GF-D8 (cell line): ENCODE measurements around the gene ANO1.

Experiments
- DNase-seq: peaks from one replicate; lab custom pipeline; 2025; lab: John Stamatoyannopoulos, UW

The ANO1 gene

DNA sequence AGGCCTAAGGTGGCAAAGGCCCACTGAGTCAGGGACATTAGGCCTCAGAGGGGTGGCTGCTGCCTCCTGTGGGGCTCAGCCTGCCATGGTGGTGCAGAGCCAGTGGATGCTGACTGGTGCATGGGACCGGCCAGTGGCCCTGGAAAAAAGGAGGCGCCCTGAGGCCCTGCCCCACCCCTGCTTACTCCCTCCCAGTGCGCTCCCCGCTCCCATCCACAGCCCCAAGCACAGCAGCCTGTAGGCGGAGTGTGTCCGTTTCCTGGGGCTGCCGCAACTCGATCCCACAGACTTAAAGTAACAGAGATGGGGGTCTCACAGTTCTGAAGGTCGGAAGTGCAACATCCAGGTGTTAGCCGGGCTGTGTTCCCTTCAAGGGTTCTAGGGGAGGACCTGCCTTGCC lies 86.6 kb downstream of the ANO1 start:
- DNase-seq = no peak

DNA sequence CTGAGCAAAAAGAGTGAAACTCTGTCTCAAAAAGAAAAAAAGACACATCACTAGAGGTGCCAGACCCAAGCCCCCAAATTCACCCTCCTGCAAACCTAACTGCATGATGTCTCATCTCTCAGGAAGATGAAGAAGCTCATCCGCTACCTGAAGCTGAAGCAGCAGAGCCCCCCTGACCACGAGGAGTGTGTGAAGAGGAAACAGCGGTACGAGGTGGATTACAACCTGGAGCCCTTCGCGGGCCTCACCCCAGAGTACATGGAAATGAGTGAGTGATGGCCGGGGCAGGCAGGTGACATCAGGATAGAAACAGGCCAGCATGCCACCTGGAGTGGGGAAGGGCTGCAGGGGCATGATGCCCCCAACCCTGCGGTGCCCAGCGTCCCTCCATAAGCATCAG lies 89.0 kb downstream of the ANO1 start:
- DNase-seq = no peak

DNA sequence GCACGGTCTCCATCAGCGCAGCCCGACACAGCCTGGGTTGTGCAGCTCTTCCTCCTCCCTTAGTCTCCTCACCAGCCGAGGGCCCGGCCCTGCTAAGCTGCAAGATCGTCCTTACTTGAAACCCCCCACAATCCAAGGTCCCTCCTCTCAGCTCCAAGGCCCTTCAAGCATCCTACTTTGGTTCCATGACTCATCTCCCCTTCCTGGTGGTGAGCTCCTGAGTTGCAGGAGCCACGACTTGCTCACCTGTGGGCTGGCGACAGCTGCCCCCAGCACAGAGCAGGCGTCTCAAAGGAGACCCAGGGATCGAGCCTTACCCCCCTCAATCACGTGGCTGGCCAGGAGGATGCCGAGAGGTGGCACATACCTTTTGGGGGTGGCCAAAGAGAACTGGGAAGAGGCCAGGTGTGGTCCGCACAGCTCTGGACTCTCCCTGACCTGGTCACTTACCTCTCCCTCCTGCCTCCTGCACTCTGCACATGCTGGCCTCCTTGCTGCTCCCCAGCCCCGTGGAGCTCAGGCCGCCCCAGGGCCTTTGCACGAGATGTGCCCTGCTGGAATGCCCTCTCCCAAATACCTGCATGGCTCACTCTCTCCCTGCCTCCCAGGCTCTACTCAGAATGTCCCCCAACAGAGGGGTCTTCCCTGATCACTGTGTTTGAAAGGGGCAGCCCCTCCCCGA lies 89.7 kb downstream of the ANO1 start:
- DNase-seq = no peak

DNA sequence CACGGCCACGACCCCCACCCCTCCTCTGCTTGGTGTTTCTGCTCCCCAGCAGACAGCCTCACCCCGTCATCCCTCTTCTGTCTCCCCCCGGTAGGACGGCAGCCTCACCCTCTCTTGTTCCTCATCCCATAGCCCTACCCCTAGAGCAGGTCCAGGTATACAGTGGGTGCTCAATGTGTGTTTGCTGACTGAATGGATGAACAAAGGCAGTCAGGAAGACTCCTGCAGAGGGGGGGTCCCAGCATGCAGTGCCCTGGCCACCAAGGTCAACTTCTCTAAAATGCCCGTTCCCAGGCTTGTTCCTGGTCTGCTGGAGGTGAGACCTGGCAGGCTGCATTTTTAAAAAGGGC lies 90.3 kb downstream of the ANO1 start:
- DNase-seq = no peak

DNA sequence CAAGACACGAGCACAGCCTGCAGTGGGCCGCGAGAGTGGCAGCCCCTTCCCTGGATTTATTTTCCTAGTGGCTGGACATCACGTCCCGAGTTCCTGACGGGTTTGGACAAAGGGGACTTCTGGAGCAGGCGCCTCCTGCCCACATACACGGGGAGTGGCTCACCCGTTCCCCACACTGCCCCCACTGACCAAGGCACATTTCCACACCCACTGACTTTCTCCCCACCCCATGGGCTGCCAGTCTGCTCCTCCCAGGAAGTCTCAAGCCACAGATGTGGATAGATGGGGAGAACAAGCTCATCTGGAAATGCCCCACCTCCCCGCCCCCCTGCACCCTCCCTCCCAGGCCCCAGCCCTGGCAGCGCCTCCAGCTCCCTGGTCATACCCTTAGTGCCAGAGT lies 91.0 kb downstream of the ANO1 start:
- DNase-seq = no peak

DNA sequence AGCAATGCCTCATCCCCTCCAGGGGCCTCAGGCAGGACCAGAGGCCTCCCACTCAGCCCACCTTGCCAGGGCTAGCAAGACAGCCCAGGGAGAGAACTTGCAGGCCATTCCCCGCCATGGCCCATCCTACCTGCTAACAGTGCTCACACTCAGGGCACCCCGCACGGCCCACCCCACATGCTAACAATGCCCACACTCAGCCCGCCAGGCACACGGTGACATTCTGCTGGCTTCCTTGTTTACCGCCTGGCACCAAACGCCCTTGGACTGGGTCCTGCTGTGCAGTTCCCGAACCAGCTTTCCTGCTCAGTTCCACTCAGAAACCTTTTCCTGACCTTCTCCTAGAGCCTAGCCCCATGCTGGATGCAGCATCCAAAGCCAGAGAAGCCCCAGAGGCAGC lies 91.5 kb downstream of the ANO1 start:
- no peak for DNase-seq

DNA sequence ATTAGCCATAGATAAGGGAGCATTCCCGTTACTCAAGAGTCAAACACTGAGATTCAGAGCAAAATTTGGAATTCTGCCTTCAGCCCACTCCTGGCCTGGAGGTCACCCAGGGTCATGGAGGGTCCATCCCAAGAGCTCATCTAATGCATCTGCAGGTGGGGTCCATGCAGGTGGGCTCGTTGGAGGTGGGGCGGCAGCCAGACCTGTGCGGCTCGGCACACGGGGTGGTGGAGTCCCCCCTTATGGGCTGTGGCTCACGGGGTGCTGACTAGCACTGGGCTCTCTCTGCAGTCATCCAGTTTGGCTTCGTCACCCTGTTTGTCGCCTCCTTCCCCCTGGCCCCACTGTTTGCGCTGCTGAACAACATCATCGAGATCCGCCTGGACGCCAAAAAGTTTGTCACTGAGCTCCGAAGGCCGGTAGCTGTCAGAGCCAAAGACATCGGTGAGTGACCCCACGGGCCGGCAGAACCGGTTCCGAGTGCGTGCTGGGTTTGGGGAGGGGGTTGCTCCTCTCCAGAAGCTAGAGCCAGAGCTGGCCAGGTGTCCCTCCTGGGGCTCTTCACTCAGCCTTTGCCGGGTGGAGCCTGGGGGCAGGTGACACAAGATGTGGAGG lies 92.6 kb downstream of the ANO1 start:
- no peak for DNase-seq

DNA sequence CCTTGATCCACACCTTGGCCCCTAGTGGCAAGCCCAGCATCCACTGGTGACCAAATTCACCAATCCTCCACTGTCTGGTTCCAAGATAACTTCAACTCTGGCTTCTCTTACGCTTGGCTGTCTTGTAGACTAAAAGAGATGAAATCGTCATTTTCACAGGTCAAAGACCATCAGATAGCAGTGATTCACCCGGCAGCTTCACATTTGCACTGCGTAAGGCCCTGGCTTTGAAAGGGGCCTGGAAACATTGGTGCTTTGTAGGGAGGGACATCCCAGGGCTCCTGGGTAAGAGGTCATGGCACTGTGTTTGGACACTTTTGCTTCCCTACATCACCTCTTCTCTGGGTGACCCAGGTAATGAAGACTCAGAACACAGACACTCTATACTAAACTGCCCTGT lies 94.9 kb downstream of the ANO1 start:
- no peak for DNase-seq

DNA sequence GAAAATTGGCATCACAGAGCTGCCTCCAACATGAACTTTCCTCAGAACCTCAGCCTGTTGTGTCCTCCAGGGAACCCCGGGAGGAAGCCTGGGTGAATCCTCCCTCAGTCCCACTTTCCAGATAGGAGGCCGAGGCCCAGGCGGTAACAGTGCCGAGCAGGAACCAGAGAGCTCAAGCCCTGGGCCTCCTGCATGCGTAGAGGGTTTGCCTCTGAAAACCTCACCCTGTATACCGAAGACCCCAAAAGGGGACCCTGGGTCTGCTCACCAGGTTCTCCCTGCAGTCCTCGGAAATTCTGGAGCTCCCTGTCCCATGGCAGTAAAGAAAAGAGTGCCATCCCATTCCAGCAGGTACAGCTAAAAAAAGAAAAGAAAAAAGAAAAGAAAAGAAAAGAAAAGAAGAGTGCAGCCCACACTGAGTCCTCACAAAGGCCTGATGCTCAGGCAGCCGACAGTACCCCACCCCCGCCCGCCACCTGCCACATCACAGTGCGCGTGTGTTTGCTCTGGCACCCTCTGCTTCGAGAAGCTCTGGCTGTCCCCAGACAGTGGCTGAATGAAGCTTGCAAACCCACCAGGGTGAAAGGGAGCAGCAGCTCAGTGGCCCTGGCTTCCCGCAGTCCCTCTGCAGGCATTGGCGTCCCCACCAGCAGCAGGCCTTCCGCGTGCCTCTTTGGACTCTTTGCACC lies 96.6 kb downstream of the ANO1 start:
- DNase-seq = no peak

DNA sequence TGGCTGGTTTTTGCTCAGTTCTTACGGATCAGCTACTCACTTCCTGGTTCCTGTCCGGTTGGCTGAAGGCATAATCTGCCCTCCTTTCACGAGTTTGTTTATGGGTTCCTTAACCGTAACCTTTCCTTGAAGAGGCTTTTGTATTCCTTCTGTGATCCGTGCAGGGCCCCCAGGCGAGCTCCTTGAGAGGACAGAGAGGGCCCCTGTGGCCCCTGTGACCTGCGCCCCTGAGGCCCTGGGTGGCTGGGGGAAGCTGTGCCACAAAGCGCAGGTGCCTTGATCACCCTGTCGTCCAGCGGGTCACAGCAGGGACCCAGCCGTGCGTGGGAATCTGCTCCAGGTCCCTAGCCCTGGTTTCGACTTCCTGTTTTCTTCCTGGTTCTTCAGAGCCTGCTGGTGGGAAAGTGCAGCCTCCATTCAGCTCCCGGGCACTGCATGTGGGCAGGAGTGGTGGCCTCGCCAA lies 97.2 kb downstream of the ANO1 start:
- no peak for DNase-seq

DNA sequence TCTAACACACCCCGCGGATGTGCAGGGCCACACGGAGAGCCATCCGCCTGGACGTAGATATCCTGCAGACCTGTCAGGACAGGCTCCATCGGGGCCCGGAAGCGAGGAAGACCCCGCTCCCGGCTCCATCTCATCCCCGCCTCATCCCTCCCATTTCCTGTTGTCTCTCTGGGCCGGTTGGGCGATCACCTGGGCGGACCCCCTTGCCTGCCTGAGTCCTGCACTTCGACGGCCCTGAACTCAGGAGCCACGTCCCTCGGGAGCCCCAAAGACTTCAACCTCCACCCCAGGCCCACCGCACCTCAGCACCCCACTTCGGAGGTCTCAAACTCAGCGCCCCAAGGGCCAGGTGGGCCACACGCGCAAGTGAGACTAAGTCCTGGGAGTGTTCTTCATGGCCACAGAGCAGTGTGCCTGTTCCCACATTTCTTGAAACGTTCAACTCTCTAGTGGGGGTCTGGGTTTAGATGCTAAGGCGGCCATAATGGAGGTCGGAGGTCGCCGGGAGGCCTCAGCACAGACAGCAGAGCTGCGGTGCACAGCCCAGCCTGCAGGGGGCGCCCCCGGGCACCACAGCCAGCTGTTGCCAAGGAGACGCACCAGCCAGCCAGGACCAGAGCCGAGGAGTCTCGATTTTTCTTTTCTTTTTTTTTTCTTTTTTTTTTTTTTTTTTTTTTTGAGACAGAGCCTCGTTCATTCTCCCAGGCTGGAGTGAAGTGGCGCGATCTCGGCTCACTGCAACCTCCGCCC lies 99.0 kb downstream of the ANO1 start:
- no peak for DNase-seq

DNA sequence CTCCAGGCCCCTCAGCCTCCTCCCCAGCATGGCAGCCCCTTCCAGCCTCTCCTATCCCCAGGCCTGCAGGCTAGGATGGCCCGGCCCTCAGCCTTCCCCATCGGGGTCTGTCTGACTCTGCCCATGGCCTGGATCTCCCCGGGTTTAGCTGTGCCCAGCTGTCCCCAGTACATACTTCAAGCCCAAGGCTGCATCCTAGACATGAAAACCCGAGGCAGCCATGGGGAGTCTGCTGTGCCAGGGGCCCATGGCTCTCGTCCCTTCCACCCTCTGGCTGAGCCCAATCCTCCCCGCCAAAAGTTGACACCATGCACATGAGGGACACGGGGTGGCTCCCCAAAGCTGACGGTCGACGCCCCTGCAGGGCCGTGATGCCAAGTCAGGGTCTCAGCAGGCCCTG lies 102.8 kb downstream of the ANO1 start:
- DNase-seq = no peak

DNA sequence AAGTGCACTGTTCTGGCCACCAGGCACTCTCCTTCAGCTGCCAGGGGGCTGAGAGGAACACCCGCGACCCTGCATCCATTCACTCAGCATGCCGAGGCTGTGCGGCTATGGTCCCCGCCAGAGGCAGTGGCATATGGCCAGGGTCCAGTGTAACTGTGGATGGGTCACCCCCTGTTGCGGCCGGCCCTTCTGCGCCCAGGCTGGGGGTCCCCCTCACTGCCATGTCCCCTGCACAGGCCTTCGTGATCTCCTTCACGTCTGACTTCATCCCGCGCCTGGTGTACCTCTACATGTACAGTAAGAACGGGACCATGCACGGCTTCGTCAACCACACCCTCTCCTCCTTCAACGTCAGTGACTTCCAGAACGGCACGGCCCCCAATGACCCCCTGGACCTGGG lies 104.1 kb downstream of the ANO1 start:
- DNase-seq = no peak

DNA sequence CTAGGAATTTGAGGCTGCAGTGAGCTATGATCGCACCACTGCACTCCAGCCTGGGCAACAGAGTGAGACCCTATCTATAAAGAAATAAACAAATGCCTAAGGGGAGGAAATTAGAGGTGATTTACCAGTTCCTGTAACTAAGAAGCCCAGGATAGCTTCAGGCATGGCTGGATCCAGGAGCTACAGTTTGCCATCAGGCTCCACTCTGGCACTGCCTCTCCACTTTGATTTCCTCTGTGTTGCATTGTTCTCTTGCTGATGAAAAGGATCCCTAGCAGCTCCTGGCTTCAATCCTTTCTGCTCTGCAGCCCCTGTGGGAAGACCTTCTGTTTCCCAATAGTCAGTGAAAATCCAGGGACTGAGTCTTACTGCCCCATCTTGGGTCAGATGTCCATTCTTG lies 104.9 kb downstream of the ANO1 start:
- no peak for DNase-seq

DNA sequence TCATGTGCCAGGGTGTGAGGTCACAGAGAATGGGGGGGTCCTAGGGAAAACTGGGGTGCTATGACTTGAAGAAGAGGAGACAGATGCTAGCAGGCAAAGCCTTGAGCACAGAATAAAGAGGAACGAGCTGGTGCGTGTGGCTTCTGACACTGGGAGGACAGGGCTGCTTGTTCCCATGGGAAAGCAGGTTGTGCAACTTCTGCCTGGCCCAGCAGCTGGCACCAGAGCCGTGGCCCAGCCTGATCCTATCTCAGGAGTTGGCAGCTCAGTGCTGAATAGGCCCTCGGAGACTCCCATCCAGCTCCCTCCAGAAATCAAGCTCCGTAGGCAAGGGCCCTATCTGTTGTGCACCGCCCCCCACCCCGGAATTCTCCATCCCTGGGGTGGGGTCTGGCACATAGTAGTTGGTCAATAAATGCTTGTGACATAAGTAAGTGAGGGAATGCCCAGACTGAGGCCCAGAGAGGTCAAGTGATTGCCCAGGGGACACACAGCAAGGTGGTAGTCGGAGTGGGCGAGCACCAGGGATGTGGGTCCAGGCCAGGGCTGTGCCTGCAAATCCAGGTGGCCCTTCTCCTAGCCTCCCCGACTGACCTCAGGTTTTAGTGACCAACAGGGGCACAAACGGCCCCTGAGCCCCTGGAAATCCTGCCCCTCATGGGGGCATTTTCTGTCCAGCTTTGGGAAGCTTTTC lies 105.5 kb downstream of the ANO1 start:
- DNase-seq = no peak

DNA sequence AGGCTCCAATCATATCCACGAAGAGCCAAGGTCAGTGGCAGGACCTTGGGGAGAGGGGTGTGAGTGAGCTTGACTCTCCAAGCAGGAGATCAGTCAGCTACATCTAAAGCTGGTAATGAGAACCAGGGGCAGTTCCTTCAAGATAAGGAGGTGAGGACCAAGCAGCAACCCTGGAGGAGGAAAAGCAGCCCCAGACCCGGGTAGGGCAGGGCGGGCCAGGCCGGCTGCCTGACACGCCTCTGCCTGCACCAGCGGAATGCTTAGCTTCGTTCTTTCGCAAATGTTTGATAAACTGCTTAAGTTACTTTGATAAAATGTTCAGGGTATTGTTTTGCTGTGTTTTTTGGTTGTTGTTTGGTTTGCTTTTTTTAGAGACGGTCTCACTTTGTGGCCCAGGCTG lies 106.3 kb downstream of the ANO1 start:
- DNase-seq = no peak

DNA sequence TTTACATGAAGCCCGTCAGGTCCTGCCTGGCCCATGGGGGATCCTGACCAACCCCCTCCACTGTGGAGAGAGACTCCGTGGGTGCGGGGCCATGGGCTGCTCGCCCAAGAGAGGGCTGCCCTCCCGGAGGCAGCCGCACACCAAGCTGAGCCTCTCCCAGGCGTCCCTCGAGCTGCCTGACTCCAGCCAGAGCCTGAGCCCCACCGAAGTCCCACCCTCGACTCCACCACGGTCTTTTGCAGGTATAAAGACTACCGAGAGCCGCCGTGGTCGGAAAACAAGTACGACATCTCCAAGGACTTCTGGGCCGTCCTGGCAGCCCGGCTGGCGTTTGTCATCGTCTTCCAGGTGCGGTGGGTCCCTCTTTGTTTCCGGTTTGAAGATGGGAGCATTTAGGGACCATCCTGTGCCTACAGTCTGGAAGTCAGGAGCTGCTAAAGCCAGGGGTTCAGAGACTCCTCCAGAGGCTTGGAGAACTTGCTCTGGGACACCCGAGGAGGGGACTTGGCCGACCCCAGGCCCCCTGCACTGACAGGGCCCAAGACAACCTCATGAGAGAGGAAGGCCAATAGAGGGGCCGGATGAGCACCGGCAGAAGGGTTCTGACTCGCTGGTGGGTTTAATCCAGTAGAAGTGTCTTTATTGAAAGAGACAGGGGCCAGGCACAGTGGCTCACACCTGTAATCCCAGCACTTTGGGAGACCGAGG lies 107.4 kb downstream of the ANO1 start:
- no peak for DNase-seq

DNA sequence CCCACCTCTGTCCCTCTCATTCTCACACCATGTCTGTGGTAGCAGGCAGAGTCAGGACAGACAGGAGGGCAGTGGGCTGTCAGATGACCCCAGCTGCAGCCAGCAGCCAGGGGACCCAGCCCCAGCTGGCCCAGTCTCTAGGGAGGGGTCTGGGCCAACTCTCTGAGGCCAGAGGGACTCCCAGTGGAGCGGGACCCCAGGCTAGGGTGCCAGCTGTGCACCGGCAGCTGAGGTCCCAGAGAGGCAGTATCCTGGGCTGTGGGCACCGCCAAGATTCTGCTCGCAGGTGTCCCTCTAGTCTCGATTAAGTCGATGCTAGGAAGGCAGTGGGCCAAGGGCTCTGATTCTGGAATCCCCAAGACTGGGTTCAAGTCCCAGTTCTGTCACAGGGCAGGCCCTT lies 108.3 kb downstream of the ANO1 start:
- no peak for DNase-seq

DNA sequence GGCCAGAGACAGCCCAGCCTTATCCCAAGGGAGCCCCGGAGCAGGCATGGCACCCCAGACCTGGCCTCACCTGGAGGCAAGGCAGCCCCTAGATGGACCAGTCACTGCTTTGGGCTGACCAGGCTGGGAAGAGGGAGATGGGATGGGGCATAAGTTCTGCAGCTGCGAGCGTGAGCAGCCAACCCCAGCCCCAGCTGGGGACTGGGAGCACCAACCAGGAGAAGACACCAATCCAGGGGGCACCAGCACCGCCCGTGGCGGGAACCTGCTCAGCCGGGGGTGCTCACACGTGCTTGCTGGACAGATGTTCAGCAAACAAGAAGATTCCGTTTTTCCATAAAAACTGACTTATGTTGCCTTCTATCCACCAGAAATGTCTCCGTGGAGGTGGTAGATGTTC lies 108.8 kb downstream of the ANO1 start:
- no peak for DNase-seq

DNA sequence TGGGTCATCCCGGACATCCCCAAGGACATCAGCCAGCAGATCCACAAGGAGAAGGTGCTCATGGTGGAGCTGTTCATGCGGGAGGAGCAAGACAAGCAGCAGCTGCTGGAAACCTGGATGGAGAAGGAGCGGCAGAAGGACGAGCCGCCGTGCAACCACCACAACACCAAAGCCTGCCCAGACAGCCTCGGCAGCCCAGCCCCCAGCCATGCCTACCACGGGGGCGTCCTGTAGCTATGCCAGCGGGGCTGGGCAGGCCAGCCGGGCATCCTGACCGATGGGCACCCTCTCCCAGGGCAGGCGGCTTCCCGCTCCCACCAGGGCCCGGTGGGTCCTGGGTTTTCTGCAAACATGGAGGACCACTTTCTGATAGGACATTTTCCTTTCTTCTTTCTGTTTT lies 109.7 kb downstream of the ANO1 start:
- DNase-seq = no peak

DNA sequence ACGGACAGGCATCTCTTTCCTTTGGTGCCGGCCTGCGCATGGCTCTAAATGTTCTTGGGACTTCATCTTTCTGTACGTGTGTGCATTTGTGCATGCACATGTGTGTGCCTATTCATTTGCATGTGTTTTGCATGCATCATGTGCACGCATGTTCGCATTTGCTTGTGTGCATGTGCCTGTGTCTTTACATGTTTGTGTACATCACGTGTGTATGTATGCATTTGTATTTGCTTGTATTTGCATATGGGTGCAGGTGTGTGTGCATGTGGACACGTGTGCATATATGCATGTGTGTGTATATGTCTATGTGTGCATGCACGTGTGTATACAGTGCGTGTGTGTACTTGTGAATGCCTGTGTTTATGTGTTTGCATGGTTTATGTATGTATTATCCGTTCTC lies 111.5 kb downstream of the ANO1 start:
- no peak for DNase-seq
